Epithelial cell of prostate (primary cell): ENCODE data around the gene KIRREL3.

Source experiments
- DNase-seq: peaks from one replicate; pipeline ENCODE4 v3.0.0-alpha.2; 2011; ENCODE audit warnings: low read depth, low spot score
- H3K27ac ChIP-seq: fragments of 450-650 bp; 2 replicates; pipeline ENCODE4 v1.5.1; 2017; ENCODE audit warnings: mild to moderate bottlenecking

Gene KIRREL3

GRCh38 chr11:126570489-126570888 lies 430.1 kb downstream of the KIRREL3 start:
- DNase-seq, result no peak
- no peak overlapping the region for H3K27ac ChIP-seq

DNA sequence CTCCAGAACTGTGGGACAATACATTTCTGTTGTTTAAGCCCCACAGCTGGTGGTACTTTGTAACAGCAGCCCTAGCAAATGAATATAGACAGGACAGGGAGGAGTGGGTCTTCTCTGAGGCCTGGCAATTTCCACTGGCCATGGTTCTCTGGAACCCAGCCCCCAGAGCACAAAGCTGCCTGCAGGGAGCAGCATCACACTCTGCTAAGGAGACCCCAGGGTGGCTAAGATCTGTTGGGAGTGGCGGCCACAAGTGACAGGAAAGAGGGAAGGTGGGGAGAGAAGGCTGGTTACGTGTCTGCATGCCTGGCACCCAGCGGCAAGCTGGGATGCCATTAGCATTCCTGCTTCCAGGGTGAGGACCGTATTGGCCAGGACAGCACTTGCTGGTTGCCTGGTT lies 433.2 kb downstream of the KIRREL3 start:
- H3K27ac ChIP-seq, result no peak overlapping the region
- DNase-seq, result no peak

DNA sequence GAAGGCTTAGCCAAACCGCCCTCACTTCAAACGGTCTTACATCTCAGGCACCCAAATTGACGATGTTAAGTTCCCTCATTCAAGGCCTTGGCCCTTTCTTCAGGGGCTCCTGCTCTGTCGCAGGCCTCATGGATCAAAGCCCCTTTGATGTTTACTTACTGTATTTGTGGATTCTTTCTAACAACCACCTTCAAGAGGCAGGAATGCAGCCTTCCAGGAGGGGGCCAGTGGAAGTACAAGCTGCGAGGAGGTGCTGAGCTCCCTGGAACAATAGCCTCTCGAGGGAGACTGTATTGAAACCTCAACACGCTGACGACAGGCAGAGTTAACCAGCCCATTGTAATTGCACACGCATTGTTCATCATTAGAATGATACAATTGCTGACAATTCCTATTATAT lies 436.0 kb downstream of the KIRREL3 start:
- no peak for DNase-seq
- no peak overlapping the region for H3K27ac ChIP-seq

DNA sequence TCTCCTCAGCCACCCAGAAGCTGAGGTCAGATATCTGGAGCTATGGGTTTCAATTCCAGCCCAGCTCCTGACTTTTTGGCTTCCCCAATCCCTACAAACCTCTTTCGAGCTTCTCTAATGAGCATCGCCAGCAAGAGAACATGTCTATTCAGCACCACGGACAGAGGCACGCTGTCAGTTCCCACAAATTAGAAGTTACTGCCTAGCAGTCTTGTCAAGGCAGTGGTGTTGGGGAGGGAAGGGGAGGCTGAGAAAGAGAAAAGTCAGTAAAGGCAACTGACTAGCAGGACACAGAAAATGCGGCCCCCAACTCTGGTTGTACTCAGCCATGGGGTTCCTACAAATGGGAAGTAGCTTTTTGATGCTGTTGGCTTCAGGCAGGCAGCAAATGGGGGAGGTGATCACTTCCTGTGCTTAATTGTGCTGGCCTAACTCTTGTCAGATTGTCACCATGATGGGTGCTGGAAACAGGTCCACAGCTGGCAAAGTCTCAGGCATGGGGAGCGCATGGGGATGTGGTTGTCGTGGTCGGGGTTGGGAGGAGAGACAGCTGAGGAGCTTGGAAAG lies 439.2 kb downstream of the KIRREL3 start:
- DNase-seq, result no peak
- H3K27ac ChIP-seq, result no peak overlapping the region

DNA sequence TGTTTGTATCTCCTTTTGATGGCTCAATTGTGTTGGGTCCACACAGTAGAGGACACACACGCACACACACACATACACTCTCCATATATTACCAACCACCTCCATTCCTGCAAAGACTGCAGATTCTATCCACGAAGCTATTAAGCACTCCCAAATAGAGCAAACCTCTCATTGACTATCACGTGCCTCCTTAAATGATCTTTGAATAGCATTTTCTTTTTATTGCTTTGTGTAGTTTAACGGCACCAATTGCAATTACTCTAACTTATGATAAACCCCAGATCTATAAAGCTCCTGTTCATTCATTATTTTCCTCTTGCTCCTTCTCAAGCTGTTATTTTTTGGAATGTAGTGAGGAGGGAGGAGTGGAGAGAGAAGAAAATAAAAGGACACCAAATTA lies 440.3 kb downstream of the KIRREL3 start:
- no peak for DNase-seq
- no peak overlapping the region for H3K27ac ChIP-seq

DNA sequence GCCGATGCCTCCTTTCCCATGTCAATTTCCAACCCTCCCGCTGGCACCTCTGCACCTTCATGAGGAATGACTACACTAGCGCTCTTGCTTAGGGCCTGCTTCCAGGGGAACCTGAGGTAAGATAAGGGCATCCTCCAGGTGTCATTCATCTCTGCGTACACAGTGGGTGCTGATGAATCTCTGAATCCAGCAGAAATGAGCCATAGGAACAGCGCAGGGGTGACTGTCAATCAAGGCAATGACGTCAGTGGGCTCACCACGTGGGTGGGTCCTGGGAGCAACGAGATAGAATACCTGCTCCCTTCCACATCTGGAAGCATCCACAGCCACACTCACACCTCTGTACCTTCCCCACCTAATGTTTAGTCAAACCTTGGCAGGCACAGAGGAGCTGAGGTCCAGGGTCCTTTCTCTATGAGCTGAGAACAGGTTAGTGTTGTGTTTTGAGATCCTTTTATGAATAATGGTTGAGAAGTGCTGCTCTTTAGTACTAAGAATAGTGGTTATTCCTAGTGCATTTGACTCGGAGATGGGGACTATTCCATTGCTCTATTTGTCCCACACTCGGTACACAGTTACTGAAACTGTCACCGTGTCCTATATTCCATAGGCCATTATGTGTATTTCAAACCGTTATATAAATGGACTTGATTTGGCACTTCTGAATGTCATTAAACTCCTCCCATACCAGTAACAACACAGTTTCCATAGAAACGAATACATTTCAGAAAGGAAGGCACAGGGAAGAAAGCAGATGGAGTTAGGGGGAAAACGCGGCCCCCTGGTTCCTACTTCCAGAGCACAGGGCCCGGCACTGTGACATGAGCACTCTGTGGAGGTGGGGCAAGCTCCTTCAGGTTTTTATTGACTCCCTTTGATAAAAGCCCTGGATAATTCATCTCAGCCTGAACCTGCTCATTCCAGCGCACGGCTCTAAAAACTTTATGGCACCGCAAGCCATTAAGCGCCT lies 451.7 kb downstream of the KIRREL3 start:
- DNase-seq, result no peak
- H3K27ac ChIP-seq, result no peak overlapping the region

GRCh38 chr11:126547691-126548090 lies 452.9 kb downstream of the KIRREL3 start:
- H3K27ac ChIP-seq, result no peak overlapping the region

GRCh38 chr11:126547161-126547560 lies 453.4 kb downstream of the KIRREL3 start:
- DNase-seq, result no peak
- H3K27ac ChIP-seq, result no peak overlapping the region

More at GRCh38 chr11:126547691-126548090, 452.9 kb downstream of the KIRREL3 start:
- no peak for DNase-seq

DNA sequence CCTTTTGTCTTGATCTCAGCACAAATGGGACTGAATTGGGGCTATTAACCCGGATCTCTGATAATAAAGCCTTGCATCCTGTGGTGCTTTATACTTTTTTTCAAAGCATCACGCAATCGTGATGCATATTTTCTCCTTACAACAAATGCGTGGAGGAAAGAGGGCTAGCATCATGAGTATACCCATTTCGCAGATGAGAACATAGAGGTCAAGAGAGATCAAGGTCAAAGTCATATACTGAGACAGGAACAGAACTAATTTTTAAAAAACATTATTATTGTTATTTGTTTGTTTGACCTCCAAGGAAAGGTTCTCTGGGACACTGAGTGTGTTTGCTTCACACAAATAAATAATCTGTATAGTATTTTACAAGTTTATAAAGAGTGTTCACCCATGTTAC lies 453.9 kb downstream of the KIRREL3 start:
- DNase-seq, result no peak

DNA sequence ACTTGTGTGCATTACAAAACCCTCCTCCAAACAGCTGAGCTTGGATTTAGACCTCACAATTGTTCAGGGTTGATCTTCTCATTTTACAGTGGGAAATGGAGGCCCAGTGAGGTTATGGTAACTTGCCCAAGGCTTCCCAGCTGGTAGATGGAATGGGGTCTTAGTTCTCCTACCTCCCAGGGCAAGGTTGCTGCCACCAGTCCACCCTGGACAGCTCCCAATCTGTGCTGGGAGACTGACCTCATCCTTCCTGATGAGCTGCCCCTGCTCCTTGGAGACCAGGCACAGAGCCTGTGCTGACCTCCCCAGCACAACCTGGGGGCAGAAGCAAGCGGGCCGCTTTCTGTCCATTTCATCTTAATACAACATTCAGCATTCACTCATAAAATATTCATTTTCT lies 454.4 kb downstream of the KIRREL3 start:
- no peak overlapping the region for H3K27ac ChIP-seq
- no peak for DNase-seq

More for the DNA sequence above, 453.9 kb downstream of the KIRREL3 start:
- H3K27ac ChIP-seq, result no peak overlapping the region

- no peak overlapping the region for H3K27ac ChIP-seq
These were observed 455.5 kb downstream of the KIRREL3 start for GRCh38 chr11:126545057-126545555.

DNA sequence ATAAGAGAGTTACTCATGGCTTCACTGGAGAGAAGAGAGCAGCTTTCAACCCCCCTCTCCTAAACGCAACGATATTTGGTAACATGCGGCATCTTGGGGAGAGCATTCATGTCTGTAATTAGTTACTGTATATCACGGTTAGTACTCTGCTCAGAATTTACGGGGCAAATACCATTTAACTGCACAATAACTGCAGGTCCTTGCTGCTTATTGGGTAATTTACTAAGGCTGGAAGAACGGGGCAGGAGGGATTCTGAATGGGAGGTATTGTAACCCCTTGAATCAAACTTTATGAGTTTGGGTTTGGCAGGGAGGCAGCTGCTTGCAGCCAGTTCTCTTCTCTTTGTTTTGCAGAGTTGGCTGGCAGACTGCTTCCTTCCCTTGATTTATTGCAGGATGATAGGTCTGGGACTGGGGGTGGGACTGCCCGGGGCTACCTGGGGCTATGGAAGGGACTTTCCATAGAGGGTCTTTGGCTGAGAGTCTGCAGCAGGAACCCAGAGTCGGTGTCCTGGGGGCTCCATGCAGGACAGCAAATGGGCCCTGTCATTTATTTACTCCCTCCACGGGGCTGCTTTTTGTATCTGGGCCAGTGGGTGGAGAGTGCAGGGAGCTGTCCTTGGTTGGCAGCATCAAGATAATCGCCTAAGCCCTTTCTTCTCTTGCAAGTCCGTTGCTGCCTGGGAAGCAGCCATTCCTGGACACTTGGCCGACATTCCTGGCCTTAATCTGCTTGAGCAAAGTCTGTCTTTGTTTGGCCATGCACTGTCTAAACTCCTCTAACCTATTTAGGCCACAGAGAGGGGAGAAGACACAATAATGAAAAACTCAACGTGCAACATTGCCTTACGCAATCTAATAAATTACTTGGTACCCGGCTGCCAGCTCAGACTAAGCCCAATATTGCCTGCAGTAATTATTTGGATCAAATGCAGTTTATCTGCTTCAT lies 456.2 kb downstream of the KIRREL3 start:
- no peak for DNase-seq

More at GRCh38 chr11:126545057-126545555, 455.5 kb downstream of the KIRREL3 start:
- DNase-seq, result no peak

DNA sequence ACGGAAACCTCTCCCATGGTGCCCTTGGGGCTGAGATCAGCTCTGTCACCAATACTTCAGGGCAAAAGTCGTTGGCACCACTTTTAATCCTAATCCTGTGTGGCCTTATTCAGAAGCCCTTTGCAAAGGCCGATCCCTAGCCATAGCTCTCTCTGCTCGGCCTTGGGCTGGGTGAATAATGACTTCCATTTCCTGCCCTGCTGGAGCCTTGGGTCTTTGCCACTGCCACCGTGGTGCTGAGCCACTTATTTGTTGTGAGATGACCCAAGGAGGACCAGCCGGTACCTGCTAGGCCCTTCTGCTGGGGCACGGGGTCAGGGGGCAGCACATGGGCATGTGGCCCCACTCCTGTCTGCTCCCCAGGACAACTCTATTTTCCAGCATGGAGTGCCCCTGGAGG lies 456.9 kb downstream of the KIRREL3 start:
- H3K27ac ChIP-seq, result no peak overlapping the region
- DNase-seq, result no peak

More for the DNA sequence above, 456.2 kb downstream of the KIRREL3 start:
- no peak overlapping the region for H3K27ac ChIP-seq

DNA sequence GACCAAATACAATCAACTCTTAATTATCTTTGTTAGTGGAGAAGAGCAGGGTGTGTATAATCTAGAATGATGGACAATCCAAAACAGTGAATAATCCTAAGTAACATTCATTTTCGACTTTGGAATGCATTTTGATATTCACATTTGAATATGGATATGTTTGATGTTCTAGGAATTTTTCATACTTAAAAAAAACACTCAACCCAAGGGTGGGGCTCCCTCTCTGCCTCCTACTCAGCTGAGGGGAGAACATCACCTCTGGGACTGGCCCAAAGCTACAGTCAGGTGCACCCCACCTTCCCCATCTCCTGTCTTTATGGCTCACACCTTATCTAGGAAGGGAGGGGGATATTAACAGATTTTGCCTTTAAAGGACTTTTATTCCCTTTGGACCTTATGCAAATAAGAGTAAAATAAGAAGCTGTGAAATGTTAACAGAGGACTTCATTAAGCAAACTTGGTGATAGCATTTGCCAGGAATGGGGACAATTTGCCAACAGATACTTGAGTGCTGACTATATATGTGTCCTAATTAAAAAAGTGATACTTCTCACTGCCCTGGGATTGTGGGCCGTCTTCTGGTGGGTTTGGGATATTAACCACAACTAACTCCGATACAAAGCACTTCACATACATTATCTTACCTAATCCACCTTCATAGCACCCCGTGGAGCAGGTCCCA lies 458.1 kb downstream of the KIRREL3 start:
- no peak overlapping the region for H3K27ac ChIP-seq
- DNase-seq, result no peak

GRCh38 chr11:126538071-126538470 lies 462.5 kb downstream of the KIRREL3 start:
- no peak overlapping the region for H3K27ac ChIP-seq
- DNase-seq, result no peak

DNA sequence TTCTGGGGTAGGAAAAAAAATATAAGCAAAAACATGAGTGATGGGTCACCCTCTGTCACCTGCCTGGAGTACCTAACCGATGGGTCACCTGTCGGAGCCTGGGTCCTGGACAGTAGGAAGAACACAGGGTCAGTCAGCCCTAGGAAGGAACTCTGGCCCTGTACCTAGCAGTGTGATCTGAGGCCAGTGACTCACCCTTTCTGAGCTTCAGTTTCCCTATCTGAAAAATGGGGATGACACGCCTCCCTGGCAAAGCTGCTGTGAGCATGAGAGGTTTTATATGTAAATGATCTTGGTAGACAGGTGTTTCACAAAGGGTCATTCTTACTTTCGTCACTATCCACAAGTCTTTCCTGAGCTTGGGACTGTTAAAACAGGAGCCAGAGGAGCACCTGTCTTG lies 463.1 kb downstream of the KIRREL3 start:
- DNase-seq, result no peak
- H3K27ac ChIP-seq, result no peak overlapping the region

DNA sequence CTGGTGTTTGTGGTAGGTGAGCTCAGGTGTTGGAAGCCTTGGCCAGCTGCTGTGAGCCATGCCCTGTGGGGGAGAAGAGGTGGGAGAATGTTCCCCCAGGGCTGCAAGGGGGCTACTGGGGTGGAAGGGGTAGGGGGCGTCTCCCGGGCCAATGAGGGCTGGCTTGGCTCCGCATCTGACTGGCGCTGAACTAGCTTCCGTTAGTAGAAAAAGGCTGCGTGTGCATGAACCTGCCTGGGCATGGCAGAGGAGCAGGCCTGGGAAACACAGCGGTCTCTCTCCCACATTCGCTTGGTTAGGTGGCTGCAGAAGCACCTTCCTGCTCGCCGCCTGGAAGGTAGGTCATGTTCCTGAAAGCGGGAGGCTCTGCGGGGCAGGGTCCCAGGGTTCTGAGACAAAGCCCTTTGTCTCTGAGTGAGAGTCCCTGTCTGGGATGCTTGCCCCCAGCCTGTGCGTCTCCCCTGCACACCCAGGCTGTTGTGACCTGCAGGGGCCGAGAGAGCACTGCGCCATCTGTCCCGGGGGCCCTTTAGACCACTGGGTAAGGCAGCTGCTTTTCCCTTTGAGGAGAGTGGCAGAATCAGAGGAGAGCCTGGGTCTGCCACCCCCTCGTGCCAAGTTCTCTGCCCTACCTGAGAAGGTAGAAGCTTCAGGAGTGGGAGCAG lies 466.3 kb downstream of the KIRREL3 start:
- no peak overlapping the region for H3K27ac ChIP-seq
- DNase-seq, result no peak

DNA sequence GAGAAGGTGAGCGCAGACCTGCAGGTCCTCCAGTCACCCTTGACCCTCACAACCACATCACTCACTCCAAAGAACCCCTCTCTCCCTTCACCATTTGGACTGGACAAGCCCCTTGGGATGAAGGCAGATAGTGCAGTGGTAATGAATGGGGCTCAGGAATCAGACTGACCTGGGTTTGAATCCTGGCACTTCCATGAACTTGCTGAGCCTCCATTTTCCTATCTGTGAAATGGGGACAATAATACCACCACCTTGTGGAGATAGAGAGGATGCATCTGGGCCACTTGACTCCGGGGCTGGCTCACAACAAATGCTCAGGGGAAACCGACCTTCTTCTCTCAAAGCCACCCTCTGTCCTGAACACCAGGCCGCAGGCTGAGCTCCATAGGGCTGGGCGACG lies 467.0 kb downstream of the KIRREL3 start:
- no peak overlapping the region for H3K27ac ChIP-seq
- DNase-seq, result no peak

- no peak overlapping the region for H3K27ac ChIP-seq
- DNase-seq, result no peak
These were observed 470.2 kb downstream of the KIRREL3 start for GRCh38 chr11:126530416-126530815.
